ENCODE measurements around the gene THBD. TPM values are rescaled to one million over a fixed set of nuclear protein-coding genes. Genes with fewer than 3 reads are reported as not detected.

Gene THBD
- total and polyA plus RNA-seq, 9 of the 15 experiments (the other 6 are each of a cell fraction or from before 2014, with no cell fraction given) = 0.07 to 0.49 (median 0.33) TPM

GRCh38 chr20:23009636-23010035 lies 39.8 kb downstream of the THBD start (continued):
- no peak for TF ChIP-seq ZNF449 (CRISPR knock-in tag; IDR thresholded peaks at IDR 0.05)

- POLR2A ChIA-PET = interaction anchor here (0.6 kb wide), 1 partner anchor 312 kb away, joined by 3 read pairs; no protein-coding TSS in a partner anchor
- TF ChIP-seq HDAC8 (tag; IDR thresholded peaks at IDR 0.05) (no peak), CHD4 (IDR thresholded peaks at IDR 0.05; ENCODE audit: insufficient read depth, insufficient replicate concordance, low read depth, low read length, poor library complexity, severe bottlenecking) (no peak), MGA (IDR thresholded peaks at IDR 0.05) (no peak), ZNF584 (CRISPR knock-in tag; IDR thresholded peaks at IDR 0.05; ENCODE audit: low read depth) (no peak), SRSF7 (optimal IDR thresholded peaks at IDR 0.05; ENCODE audit: low read depth, low read length) (no peak), PRPF4 (IDR thresholded peaks at IDR 0.05; ENCODE audit: insufficient read depth, low read depth, low read length, poor library complexity, severe bottlenecking) (no peak), ZBTB17 (CRISPR knock-in tag; IDR thresholded peaks at IDR 0.05) (no peak)
Measured at GRCh38 chr20:23008667-23009066, 40.8 kb downstream of the THBD start.

More at GRCh38 chr20:23008667-23009066, 40.8 kb downstream of the THBD start:
- in situ Hi-C loops (cut with MboI) (no loop called here), intact Hi-C loops (cut with micrococcal nuclease) (no loop called here)
- CTCF ChIA-PET (ENCODE audit: low intra/inter-chr PET ratio) = no interaction called here
- no peak overlapping the region for H2AFZ ChIP-seq (ENCODE audit: low read depth, low read length)
- H3K9me1 ChIP-seq (ENCODE audit: control insufficient read depth, insufficient read depth, low read length) = no peaks in the 10 kb centered on the region
- H3K9me3 ChIP-seq (replicated peaks; ENCODE audit: control insufficient read depth, insufficient read depth, low read depth, low read length) = no peaks in the 10 kb centered on the region
- no peaks in the 10 kb centered on the region; a peak in 2 of 5 replicates for H3K4me1 ChIP-seq (replicated peaks in 1 of 2; ENCODE audit: control insufficient read depth in 2 of 2, insufficient read depth in 2 of 2, low read length in 2 of 2)
- H4K20me1 ChIP-seq (replicated peaks; ENCODE audit: control insufficient read depth, insufficient read depth, low read length) = no peaks in the 10 kb centered on the region
- ATAC-seq = no peak
- H3K36me3 ChIP-seq (ENCODE audit: control insufficient read depth, insufficient read depth, low read length) = no peaks in the 10 kb centered on the region
- FAIRE-seq = no peak
- H3K4me2 ChIP-seq (ENCODE audit: insufficient read depth, low read length) = no peak overlapping the region
- no peak overlapping the region for H3K9ac ChIP-seq (ENCODE audit: insufficient read depth in 1 of 2, low read depth in 2 of 2, low read length in 2 of 2)
- no peak for DNase-seq (ENCODE audit: extremely low read depth in 1 of 4, low spot score in 3 of 4)
- no TSS peak for BruUV-seq (replicated peaks)
- no peak overlapping the region for H3K27ac ChIP-seq (ENCODE audit: extremely low read depth, low read depth, low read length)
- WGBS (ENCODE audit: insufficient coverage, low coverage, missing lambda C conversion rate) = 19% methylated on average over 2 of the region's 2 CpGs
- H3K79me2 ChIP-seq (ENCODE audit: control insufficient read depth, insufficient read depth, low read length) = no peaks in the 10 kb centered on the region
- no peak overlapping the region for H3K4me3 ChIP-seq
- H3K27me3 ChIP-seq (ENCODE audit: control insufficient read depth in 2 of 2, insufficient read depth in 2 of 2, low read length in 2 of 2) = no peaks in the 10 kb centered on the region
